Measurements from ENCODE around the gene C16orf92. TPM values are rescaled to one million over a fixed set of nuclear protein-coding genes. Genes with fewer than 3 reads are reported as not detected.
A peak's percentile ranks its signal among the peaks of the same experiment; 100 is the strongest.
"Not testable (repeated sequence)": the region's sequence is repeated elsewhere in the genome, so short reads cannot be mapped to it uniquely, and the experiment has no call there.

The C16orf92 gene
- total RNA-seq, 1 experiment from 2014 or later: not detected

GRCh38 chr16:30033270-30033669, 10.3 kb downstream of the C16orf92 start:
- no peak for DNase-seq (ENCODE audit: low spot score)

GRCh38 chr16:30040221-30040620, 17.2 kb downstream of the C16orf92 start:
- POLR2A ChIA-PET (ENCODE audit: low non-redundant PET): no interaction called here
- no peaks in the 10 kb centered on the region for H3K4me1 ChIP-seq (ENCODE audit: insufficient read depth, low read length, poor library complexity, severe bottlenecking)
- H3K36me3 ChIP-seq (ENCODE audit: insufficient read depth, low read length, poor library complexity, severe bottlenecking): no peaks in the 10 kb centered on the region
- no TSS peak for BruUV-seq (replicated peaks)
- DNase-seq (ENCODE audit: low spot score): no peak
- H3K27me3 ChIP-seq (replicated peaks; ENCODE audit: insufficient read depth, low read depth, low read length, poor library complexity): no peaks in the 10 kb centered on the region
- H3K27ac ChIP-seq (ENCODE audit: low read depth, low read length, poor library complexity, severe bottlenecking): no peak overlapping the region
- CTCF ChIA-PET: interaction anchor here (0.5 kb wide), 1 partner anchor 362 kb away, joined by 3 read pairs; no protein-coding TSS in a partner anchor
- H3K4me3 ChIP-seq (ENCODE audit: low read depth, low read length, poor library complexity, severe bottlenecking): no peak overlapping the region
- intact Hi-C loops (cut with micrococcal nuclease; ENCODE audit: unreplicated experiment): loop anchor here (10.0 kb wide), 1 partner anchor 585 kb away; no protein-coding TSS in a partner anchor
- TF ChIP-seq EZH2 (IDR thresholded peaks at IDR 0.05; ENCODE audit: borderline replicate concordance, low read depth, low read length, poor library complexity, severe bottlenecking): no peak
- TF ChIP-seq, protein P1, sequence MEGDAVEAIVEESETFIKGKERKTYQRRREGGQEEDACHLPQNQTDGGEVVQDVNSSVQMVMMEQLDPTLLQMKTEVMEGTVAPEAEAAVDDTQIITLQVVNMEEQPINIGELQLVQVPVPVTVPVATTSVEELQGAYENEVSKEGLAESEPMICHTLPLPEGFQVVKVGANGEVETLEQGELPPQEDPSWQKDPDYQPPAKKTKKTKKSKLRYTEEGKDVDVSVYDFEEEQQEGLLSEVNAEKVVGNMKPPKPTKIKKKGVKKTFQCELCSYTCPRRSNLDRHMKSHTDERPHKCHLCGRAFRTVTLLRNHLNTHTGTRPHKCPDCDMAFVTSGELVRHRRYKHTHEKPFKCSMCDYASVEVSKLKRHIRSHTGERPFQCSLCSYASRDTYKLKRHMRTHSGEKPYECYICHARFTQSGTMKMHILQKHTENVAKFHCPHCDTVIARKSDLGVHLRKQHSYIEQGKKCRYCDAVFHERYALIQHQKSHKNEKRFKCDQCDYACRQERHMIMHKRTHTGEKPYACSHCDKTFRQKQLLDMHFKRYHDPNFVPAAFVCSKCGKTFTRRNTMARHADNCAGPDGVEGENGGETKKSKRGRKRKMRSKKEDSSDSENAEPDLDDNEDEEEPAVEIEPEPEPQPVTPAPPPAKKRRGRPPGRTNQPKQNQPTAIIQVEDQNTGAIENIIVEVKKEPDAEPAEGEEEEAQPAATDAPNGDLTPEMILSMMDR (conservative IDR thresholded peaks at IDR 0.05; ENCODE audit: low read depth, low read length): no peak
- H3K9me3 ChIP-seq (ENCODE audit: low read depth, low read length, poor library complexity, severe bottlenecking): no peaks in the 10 kb centered on the region

More at GRCh38 chr16:30033270-30033669, 10.3 kb downstream of the C16orf92 start:
- Histone ChIP-seq H3K9me3 (ENCODE audit: low read depth, low read length, poor library complexity, severe bottlenecking) (no peaks in the 10 kb centered on the region), H3K27ac (ENCODE audit: low read depth, low read length, poor library complexity, severe bottlenecking) (no peak overlapping the region), H3K36me3 (ENCODE audit: insufficient read depth, low read length, poor library complexity, severe bottlenecking) (no peaks in the 10 kb centered on the region), H3K27me3 (replicated peaks; ENCODE audit: insufficient read depth, low read depth, low read length, poor library complexity) (no peaks in the 10 kb centered on the region), H3K4me1 (ENCODE audit: insufficient read depth, low read length, poor library complexity, severe bottlenecking) (no peaks in the 10 kb centered on the region), H3K4me3 (ENCODE audit: low read depth, low read length, poor library complexity, severe bottlenecking) (no peak overlapping the region)
- CTCF ChIA-PET: interaction anchor here (0.8 kb wide), 1 partner anchor 10 kb away, joined by 4 read pairs; no protein-coding TSS in a partner anchor
- POLR2A ChIA-PET (ENCODE audit: low non-redundant PET): no interaction called here
- no TSS peak for BruUV-seq (replicated peaks)
- intact Hi-C loops (cut with micrococcal nuclease; ENCODE audit: unreplicated experiment): no loop called here
- TF ChIP-seq EZH2 (IDR thresholded peaks at IDR 0.05; ENCODE audit: borderline replicate concordance, low read depth, low read length, poor library complexity, severe bottlenecking): no peak
- TF ChIP-seq, protein P1 (conservative IDR thresholded peaks at IDR 0.05; ENCODE audit: low read depth, low read length): no peak

GRCh38 chr16:30040690-30041089, 17.7 kb downstream of the C16orf92 start:
- CTCF ChIA-PET; H3K27me3 ChIP-seq (replicated peaks; ENCODE audit: insufficient read depth, low read depth, low read length, poor library complexity); H3K9me3 ChIP-seq (ENCODE audit: low read depth, low read length, poor library complexity, severe bottlenecking); H3K4me1 ChIP-seq (ENCODE audit: insufficient read depth, low read length, poor library complexity, severe bottlenecking); H3K36me3 ChIP-seq (ENCODE audit: insufficient read depth, low read length, poor library complexity, severe bottlenecking); H3K4me3 ChIP-seq (ENCODE audit: low read depth, low read length, poor library complexity, severe bottlenecking); BruUV-seq (replicated peaks); DNase-seq (ENCODE audit: low spot score); POLR2A ChIA-PET (ENCODE audit: low non-redundant PET); H3K27ac ChIP-seq (ENCODE audit: low read depth, low read length, poor library complexity, severe bottlenecking): not testable (repeated sequence)
- intact Hi-C loops (cut with micrococcal nuclease; ENCODE audit: unreplicated experiment): loop anchor here (10.0 kb wide), 1 partner anchor 584 kb away; no protein-coding TSS in a partner anchor

DNA sequence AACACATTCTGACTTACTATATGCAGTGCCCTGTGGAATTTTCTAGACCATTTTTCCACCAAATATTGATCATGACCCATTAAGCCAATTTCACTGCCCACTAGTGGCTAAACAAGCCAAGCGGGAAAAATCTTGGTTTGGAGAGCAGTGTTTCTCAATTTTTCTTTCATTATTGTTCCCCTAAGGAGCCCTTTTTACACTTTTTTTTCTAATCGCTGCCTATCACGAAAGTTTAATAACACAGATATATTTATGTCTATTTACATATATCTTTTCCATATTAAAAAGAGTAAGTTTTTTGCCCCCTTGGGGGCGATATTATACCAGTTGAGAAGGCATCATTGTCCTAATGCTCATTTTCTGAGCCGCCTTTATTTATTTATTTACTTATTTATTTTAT, 18.8 kb downstream of the C16orf92 start:
- H3K4me3 ChIP-seq (ENCODE audit: low read depth, low read length, poor library complexity, severe bottlenecking): no peak overlapping the region
- DNase-seq (ENCODE audit: low spot score): peak; percentile 57
- H3K27me3 ChIP-seq (replicated peaks; ENCODE audit: insufficient read depth, low read depth, low read length, poor library complexity): no peaks in the 10 kb centered on the region
- no peaks in the 10 kb centered on the region for H3K9me3 ChIP-seq (ENCODE audit: low read depth, low read length, poor library complexity, severe bottlenecking)
- no peak for TF ChIP-seq EZH2 (IDR thresholded peaks at IDR 0.05; ENCODE audit: borderline replicate concordance, low read depth, low read length, poor library complexity, severe bottlenecking)
- TF ChIP-seq, protein P1 (conservative IDR thresholded peaks at IDR 0.05; ENCODE audit: low read depth, low read length): peak; percentile 63
- ChIA-PET POLR2A (ENCODE audit: low non-redundant PET) (no interaction called here), CTCF (interaction anchor here (0.9 kb wide), 1 partner anchor 14 kb away, joined by 11 read pairs; no protein-coding TSS in a partner anchor)
- H3K4me1 ChIP-seq (ENCODE audit: insufficient read depth, low read length, poor library complexity, severe bottlenecking): no peaks in the 10 kb centered on the region
- no peak overlapping the region for H3K27ac ChIP-seq (ENCODE audit: low read depth, low read length, poor library complexity, severe bottlenecking)
- no peaks in the 10 kb centered on the region for H3K36me3 ChIP-seq (ENCODE audit: insufficient read depth, low read length, poor library complexity, severe bottlenecking)
- BruUV-seq (replicated peaks): no TSS peak
- intact Hi-C loops (cut with micrococcal nuclease; ENCODE audit: unreplicated experiment): loop anchor here (10.0 kb wide), 1 partner anchor 583 kb away; no protein-coding TSS in a partner anchor

All from A673 (cell line).